Neural progenitor cell (in vitro differentiated cells): ENCODE data around the gene IFNAR1.

Source experiments
- CTCF ChIP-seq: fragments of 200-600 bp; sonication (generic); IDR thresholded peaks from 2 replicates; pipeline ENCODE4 v1.5.1; 2017; ENCODE audit warnings: antibody characterized with exemption, mild to moderate bottlenecking
- EZH2 ChIP-seq: fragments of 200-600 bp; sonication (generic); IDR thresholded peaks from 2 replicates; pipeline ENCODE4 v1.6.1; 2017; ENCODE audit warnings: antibody characterized with exemption, mild to moderate bottlenecking, moderate library complexity
- EZH2phosphoT487 ChIP-seq: fragments of 200-600 bp; sonication (generic); IDR thresholded peaks from 2 replicates; pipeline ENCODE4 v1.6.1; 2017; ENCODE audit warnings: antibody characterized with exemption

DNA sequence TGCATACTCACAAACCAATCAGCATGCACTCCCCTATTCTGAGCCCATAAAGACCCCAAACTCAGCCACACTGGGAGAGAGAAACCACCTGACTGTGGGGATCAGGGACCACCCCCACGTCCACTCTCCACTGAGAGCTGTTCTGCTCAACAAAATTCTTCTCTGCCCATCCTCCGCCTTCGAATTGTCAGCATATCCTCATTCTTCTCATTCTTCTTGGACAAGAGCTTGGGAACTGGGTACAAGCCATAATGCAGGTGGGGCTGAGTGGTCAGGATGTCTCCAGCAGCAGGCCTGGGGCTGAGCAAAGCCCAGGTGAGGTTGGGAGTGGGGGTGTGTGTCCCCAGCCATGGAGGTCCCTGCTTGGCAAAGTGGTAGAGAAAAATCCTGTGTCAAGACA, 43.8 kb downstream of the IFNAR1 start:
- TF ChIP-seq CTCF (no peak), EZH2 (no peak), EZH2phosphoT487 (no peak)
